HG03342 (cell line): ENCODE data around the gene BBS12.

Experiments used
- ATAC-seq: cut with Tn5 transposase; IDR thresholded peaks from one replicate; pipeline ENCODE4 v1.9.1; 2021; ENCODE audit warnings: mild to moderate bottlenecking, moderate library complexity; ENCODE audit not compliant: unreplicated experiment

The BBS12 gene

GRCh38 chr4:122712782-122713181 is 19.7 kb upstream of the BBS12 start:
- no peak for ATAC-seq

GRCh38 chr4:122715221-122715620 is 17.3 kb upstream of the BBS12 start:
- no peak for ATAC-seq

GRCh38 chr4:122716825-122717448 is 15.6 kb upstream of the BBS12 start:
- peak; percentile 91 for ATAC-seq

GRCh38 chr4:122718281-122718680 is 14.2 kb upstream of the BBS12 start:
- no peak for ATAC-seq

GRCh38 chr4:122722256-122722655 is 10.2 kb upstream of the BBS12 start:
- ATAC-seq = no peak

- ATAC-seq = no peak
Observed at GRCh38 chr4:122728856-122729255, 3.6 kb upstream of the BBS12 start.

GRCh38 chr4:122731676-122732075 is 828 bp upstream of the BBS12 start:
- ATAC-seq = no peak

- no peak for ATAC-seq
Observed at GRCh38 chr4:122733787-122734120, 1.2 kb downstream of the BBS12 start.

GRCh38 chr4:122739174-122739573 is 6.7 kb downstream of the BBS12 start:
- no peak for ATAC-seq

- ATAC-seq = no peak
Observed at GRCh38 chr4:122742933-122743829, 10.7 kb downstream of the BBS12 start.

GRCh38 chr4:122744229-122744628 is 11.7 kb downstream of the BBS12 start:
- no peak for ATAC-seq

- ATAC-seq = no peak
Observed at GRCh38 chr4:122746485-122746965, 14.0 kb downstream of the BBS12 start.

- ATAC-seq = no peak
Observed at GRCh38 chr4:122747068-122747467, 14.6 kb downstream of the BBS12 start.

GRCh38 chr4:122747883-122748282 is 15.4 kb downstream of the BBS12 start:
- no peak for ATAC-seq

GRCh38 chr4:122749704-122750454 is 17.4 kb downstream of the BBS12 start:
- no peak for ATAC-seq

- no peak for ATAC-seq
Observed at GRCh38 chr4:122755675-122756074, 23.2 kb downstream of the BBS12 start.

GRCh38 chr4:122758033-122758432 is 25.5 kb downstream of the BBS12 start:
- peak; percentile 65 for ATAC-seq

- no peak for ATAC-seq
Observed at GRCh38 chr4:122759639-122760310, 27.3 kb downstream of the BBS12 start.

GRCh38 chr4:122762520-122762919 is 30.0 kb downstream of the BBS12 start:
- ATAC-seq = no peak

- ATAC-seq = no peak
Observed at GRCh38 chr4:122762966-122763716, 30.6 kb downstream of the BBS12 start.
